AG04450 (cell line): Measurements from ENCODE around the gene KCTD17. TPM values are rescaled to one million over a fixed set of nuclear protein-coding genes. Genes with fewer than 3 reads are reported as not detected.

ENCODE experiments used
- CTCF ChIA-PET: fragments of 300-600, 350-600 bp; formaldehyde crosslinking; extraction: SDS; loops from one replicate; lab custom pipeline; 2022; ENCODE audit warnings: antibody characterized with exemption, inconsistent platforms; lab: Charles Lee
- POLR2A ChIA-PET: fragments of 350-600 bp; formaldehyde crosslinking; extraction: SDS; loops from one replicate; lab custom pipeline; 2021; ENCODE audit warnings: antibody characterized with exemption, inconsistent platforms; lab: Yijun Ruan, JAX
- DNase-seq: peaks from one replicate; pipeline ENCODE4 v3.0.0-alpha.2; 2011; ENCODE audit warnings: low read depth, low spot score
- H3K27ac ChIP-seq: one replicate; pipeline ENCODE4 v1.5.1; 2012; ENCODE audit warnings: low read depth, low read length, control low read depth
- H3K27me3 ChIP-seq: one replicate; pipeline ENCODE4 v1.6.0; 2012; ENCODE audit warnings: low read length; ENCODE audit not compliant: control insufficient read depth, insufficient read depth
- H3K4me3 ChIP-seq: 2 replicates; pipeline ENCODE4 v1.5.1; 2011; ENCODE audit warnings: mild to moderate bottlenecking, low read depth, low read length, control low read depth
- H3K9me3 ChIP-seq: 2 replicates; pipeline ENCODE4 v1.5.1; 2012; ENCODE audit warnings: low read length; ENCODE audit not compliant: control insufficient read depth, insufficient read depth
- CTCF ChIP-seq: IDR thresholded peaks from 2 replicates; pipeline ENCODE4 v1.5.1; 2011; ENCODE audit warnings: low read depth, low read length, control low read depth, inconsistent platforms
- polyA plus RNA-seq: library from polyadenylated mRNA; depleted of rRNA; stranded (reverse); fragments of >200 nt; gene quantifications from 2 replicates; pipeline ENCODE4 v1.2.3, GENCODE V29; 2011; rRNA removed
- small RNA-seq: library from RNA; depleted of rRNA; stranded (forward); fragments of <200 nt; gene quantifications from one replicate; pipeline ENCODE3, GENCODE V24; 2012; ENCODE audit warnings: low read depth; ENCODE audit not compliant: insufficient read length

KCTD17 gene
- polyA plus RNA-seq, 1 experiment: 20.7 TPM

- ChIA-PET CTCF (no interaction called here), POLR2A (no interaction called here)
- no peak for DNase-seq
- Histone ChIP-seq H3K4me3 (no peak overlapping the region), H3K27ac (no peak overlapping the region), H3K9me3 (no peaks in the 10 kb centered on the region), H3K27me3 (peaks cover 23% of the 10 kb centered on the region)
- no peak for TF ChIP-seq CTCF
These were observed 56.5 kb downstream of the KCTD17 start for GRCh38 chr22:37107816-37108621.

DNA sequence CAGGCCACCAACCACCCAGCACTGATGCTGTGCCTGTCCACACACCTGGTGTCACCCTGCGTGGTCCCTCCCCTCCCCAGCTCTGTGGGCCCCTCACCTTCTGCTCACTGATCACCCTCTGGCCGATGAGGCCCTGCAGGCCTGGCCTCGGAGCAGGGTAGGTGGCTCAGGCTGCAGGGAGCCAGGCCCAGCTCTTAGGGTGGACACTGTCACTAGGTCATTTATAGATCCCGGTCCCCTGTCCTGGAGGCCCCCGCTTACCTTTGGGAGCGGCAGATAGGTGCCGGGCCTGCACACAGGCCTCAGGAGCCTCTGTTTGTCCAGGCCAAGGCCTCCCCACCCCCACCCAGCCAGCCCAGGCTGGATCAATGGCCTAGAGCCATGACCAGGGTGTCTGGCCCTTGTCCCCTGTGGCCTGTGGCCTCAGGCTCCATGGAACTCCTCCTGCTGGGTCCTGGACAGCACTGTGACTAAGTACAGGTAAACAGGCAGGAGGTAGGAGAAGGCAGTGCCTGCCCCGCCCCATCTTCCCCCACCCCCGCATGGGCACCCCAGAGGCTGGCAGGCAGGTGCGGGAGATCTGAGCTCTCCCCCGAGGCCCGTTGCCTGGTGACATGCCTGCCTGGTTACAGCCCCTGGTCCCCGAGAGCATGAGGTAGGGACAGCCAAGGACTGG, 57.8 kb downstream of the KCTD17 start, which contains the start of gene TMPRSS6:
TSS of gene TMPRSS6 (minus strand) at position 472 of the 676 bp plus-strand sequence. CDS start 6,296 bp downstream, outside the sequence.
- POLR2A ChIA-PET: no interaction called here
- H3K4me3 ChIP-seq: no peak within 1 kb of the TSS
- peaks cover 24% of the 10 kb centered on the region for H3K27me3 ChIP-seq
- DNase-seq: no peak
- no peaks in the 10 kb centered on the region for H3K9me3 ChIP-seq
- CTCF ChIA-PET: no interaction called here
- H3K27ac ChIP-seq: no peak within 1 kb of the TSS
- no peak for TF ChIP-seq CTCF

DNA sequence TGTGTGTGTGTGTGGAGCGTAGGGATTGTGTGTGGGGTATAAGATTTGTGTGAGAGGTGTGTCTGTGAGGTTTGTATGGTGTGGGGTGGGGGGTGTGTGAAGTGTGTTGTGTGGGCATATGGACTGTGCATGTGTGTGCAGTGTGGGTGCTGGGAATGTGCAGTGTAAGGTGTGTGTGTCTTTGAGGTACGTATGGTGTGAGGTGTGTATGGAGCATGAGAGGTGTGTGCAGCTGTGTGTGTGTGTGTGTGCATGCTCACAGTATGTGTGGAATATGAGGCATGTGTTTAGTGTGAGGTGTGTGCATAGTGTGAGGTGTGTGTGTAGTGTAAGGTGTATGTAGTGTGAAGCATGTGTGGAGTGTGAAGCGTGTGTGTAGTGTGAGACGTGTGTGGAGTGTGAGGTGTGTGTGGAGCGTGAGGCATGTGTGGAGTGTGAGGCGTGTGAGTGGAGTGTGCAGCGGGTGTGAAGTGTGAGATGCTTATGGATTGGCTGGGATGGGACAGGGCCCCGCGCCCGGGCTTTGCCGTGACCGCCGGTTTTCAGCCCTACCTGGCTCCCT, 59.7 kb downstream of the KCTD17 start:
- H3K27me3 ChIP-seq: peaks cover 19% of the 10 kb centered on the region
- H3K27ac ChIP-seq: no peak overlapping the region
- H3K4me3 ChIP-seq: no peak overlapping the region
- no peak for DNase-seq
- TF ChIP-seq CTCF: no peak
- ChIA-PET POLR2A (no interaction called here), CTCF (interaction anchor here (0.6 kb wide), 1 partner anchor 12 kb away, joined by 3 read pairs; no protein-coding TSS in a partner anchor)
- H3K9me3 ChIP-seq: no peaks in the 10 kb centered on the region

DNA sequence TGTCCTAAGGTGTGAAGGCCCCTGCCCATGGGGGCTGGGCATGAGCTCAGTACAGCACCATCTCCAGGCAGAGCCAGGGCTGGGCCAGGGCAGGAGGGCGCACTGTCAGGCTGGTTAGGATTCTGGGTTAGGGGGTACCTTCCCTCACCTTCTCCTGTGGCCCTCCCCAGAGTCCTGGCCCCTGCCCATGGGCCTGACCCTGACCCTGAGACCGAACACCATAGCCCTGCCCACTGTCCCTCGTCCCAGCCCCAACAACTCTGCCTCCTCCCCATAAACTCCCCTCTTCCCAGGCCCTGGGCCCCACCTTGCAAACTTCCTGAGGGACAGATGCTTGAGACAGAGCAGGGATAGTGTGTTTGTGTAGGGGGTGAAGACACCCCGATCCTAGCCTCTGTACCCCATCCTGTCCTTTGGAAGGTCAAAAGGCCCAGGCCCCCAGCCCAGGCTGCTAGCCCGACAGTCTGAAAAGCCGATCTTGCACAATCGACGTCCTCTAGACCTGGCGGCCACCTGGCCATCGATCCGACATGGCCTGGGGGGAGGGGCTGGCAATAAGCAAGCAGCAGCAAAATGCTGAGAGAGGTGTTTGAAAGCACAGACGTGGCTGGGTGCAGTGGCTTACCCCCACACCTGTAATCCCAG, 60.7 kb downstream of the KCTD17 start:
- TF ChIP-seq CTCF: no peak
- CTCF ChIA-PET: no interaction called here
- H3K4me3 ChIP-seq: no peak overlapping the region
- DNase-seq: no peak
- peaks cover 25% of the 10 kb centered on the region for H3K27me3 ChIP-seq
- H3K27ac ChIP-seq: no peak overlapping the region
- POLR2A ChIA-PET: no interaction called here
- H3K9me3 ChIP-seq: no peaks in the 10 kb centered on the region

Small RNAs within 50 kb of the gene (small RNA-seq; reads per million reads assigned to genes)
- gene RF00019: not detected

Other genes starting within 250 kb of the KCTD17 start
- gene PVALB, start 234.7 kb upstream of the KCTD17 start, polyA plus RNA-seq: not detected in 2 replicates
- gene NCF4, start 190.7 kb upstream of the KCTD17 start, polyA plus RNA-seq: not detected in 2 replicates
- gene CSF2RB, start 138.1 kb upstream of the KCTD17 start, polyA plus RNA-seq: not detected in 2 replicates
- gene TST, start 32.3 kb upstream of the KCTD17 start, polyA plus RNA-seq: 26.3 and 36.7 TPM in 2 replicates
- 33.3 and 42.8 TPM in 2 replicates for gene MPST, start 32.0 kb upstream of the KCTD17 start, polyA plus RNA-seq
- not detected in 2 replicates for gene TMPRSS6, start 58.0 kb downstream of the KCTD17 start, polyA plus RNA-seq
- 0.11 and 0.27 TPM in 2 replicates for gene IL2RB, start 98.2 kb downstream of the KCTD17 start, polyA plus RNA-seq
- 8.2 and 10.0 TPM in 2 replicates for gene C1QTNF6, start 136.5 kb downstream of the KCTD17 start, polyA plus RNA-seq
- 0.06 and 0.14 TPM in 2 replicates for gene SSTR3, start 160.7 kb downstream of the KCTD17 start, polyA plus RNA-seq
- gene RAC2, start 192.5 kb downstream of the KCTD17 start, polyA plus RNA-seq: 25.0 and 35.9 TPM in 2 replicates
- 0.33 and 0.82 TPM in 2 replicates for gene CYTH4, start 230.8 kb downstream of the KCTD17 start, polyA plus RNA-seq